A673 (cell line): Measurements from ENCODE around the gene NMNAT1. TPM values are rescaled to one million over a fixed set of nuclear protein-coding genes. Genes with fewer than 3 reads are reported as not detected.

Experiments
- Bru-seq: library from RNA; stranded (reverse); fragments of 400-500 nt; gene quantifications from one replicate; lab custom pipeline; 2021; lab: Mats Ljungman, UMichigan
- BruChase-seq, 2 experiments: library from RNA; stranded (reverse); fragments of 400-500 nt; gene quantifications; one replicate each; lab custom pipeline; 2021; lab: Mats Ljungman, UMichigan
- BruUV-seq: library from RNA; stranded (reverse); fragments of 400-500 nt; replicated peaks from 2 replicates; lab custom pipeline; 2021; lab: Mats Ljungman, UMichigan
- CTCF ChIA-PET: fragments of 300-600 bp; sonication (Branson Sonifier 250); formaldehyde crosslinking; loops from one replicate; lab custom pipeline; 2022; ENCODE audit warnings: antibody characterized with exemption; lab: Charles Lee
- POLR2A ChIA-PET: fragments of 300-600 bp; sonication (Branson Sonifier 250); formaldehyde crosslinking; loops from one replicate; lab custom pipeline; 2022; ENCODE audit warnings: antibody characterized with exemption; ENCODE audit not compliant: low non-redundant PET; lab: Charles Lee
- DNase-seq: peaks from one replicate; pipeline ENCODE4 v3.0.0-alpha.2; 2015; ENCODE audit warnings: low spot score
- H3K27ac ChIP-seq: fragments of 200-600 bp; sonication (generic); 2 replicates; pipeline ENCODE4 v1.5.1; 2016; ENCODE audit warnings: mixed run types, low read depth, mild to moderate bottlenecking, mixed read lengths, antibody characterized with exemption, low read length; ENCODE audit not compliant: poor library complexity, severe bottlenecking
- H3K27me3 ChIP-seq: fragments of 200-600 bp; sonication (generic); replicated peaks from 2 replicates; pipeline ENCODE4 v1.6.1; 2017; ENCODE audit warnings: mixed run types, low read depth, mild to moderate bottlenecking, mixed read lengths, antibody characterized with exemption, low read length; ENCODE audit not compliant: insufficient read depth, poor library complexity
- H3K36me3 ChIP-seq: fragments of 200-600 bp; sonication (generic); 2 replicates; pipeline ENCODE4 v1.6.1; 2016; ENCODE audit warnings: mixed run types, mild to moderate bottlenecking, mixed read lengths, antibody characterized with exemption, low read length; ENCODE audit not compliant: insufficient read depth, poor library complexity, severe bottlenecking
- H3K4me1 ChIP-seq: fragments of 200-600 bp; sonication (generic); 2 replicates; pipeline ENCODE4 v1.6.1; 2017; ENCODE audit warnings: mixed run types, mild to moderate bottlenecking, mixed read lengths, antibody characterized with exemption, low read length; ENCODE audit not compliant: insufficient read depth, poor library complexity, severe bottlenecking
- H3K4me3 ChIP-seq: fragments of 200-600 bp; sonication (generic); 2 replicates; pipeline ENCODE4 v1.5.1; 2016; ENCODE audit warnings: low read depth, mixed run types, mild to moderate bottlenecking, mixed read lengths, low read length; ENCODE audit not compliant: poor library complexity, severe bottlenecking
- H3K9me3 ChIP-seq: fragments of 200-600 bp; sonication (generic); 2 replicates; pipeline ENCODE4 v1.6.1; 2016; ENCODE audit warnings: mixed run types, low read depth, mild to moderate bottlenecking, mixed read lengths, antibody characterized with exemption, low read length; ENCODE audit not compliant: poor library complexity, severe bottlenecking
- EZH2 ChIP-seq: fragments of 200-600 bp; sonication (generic); IDR thresholded peaks from 2 replicates; pipeline ENCODE4 v1.6.1; 2017; ENCODE audit warnings: borderline replicate concordance, low read depth, mild to moderate bottlenecking, mixed read lengths, antibody characterized with exemption, low read length; ENCODE audit not compliant: poor library complexity, severe bottlenecking
- intact Hi-C: fragments of 100-400 bp; cut with micrococcal nuclease; formaldehyde crosslinking; loops from one replicate; pipeline ENCODE4 v1.10.0; 2022; ENCODE audit not compliant: unreplicated experiment
- long read RNA-seq: library from polyadenylated mRNA; stranded (forward); transcript quantifications from one replicate; pipeline ENCODE4 v2.0.0, GENCODE V29; 2022
- total RNA-seq: library from RNA; stranded (reverse); gene quantifications from 2 replicates; pipeline ENCODE4 v1.2.3, GENCODE V29; 2021
- TF ChIP-seq, protein P1 (sequence below): fragments of 300-800, 200-600 bp; sonication (generic); conservative IDR thresholded peaks from 2 replicates; pipeline ENCODE4 v1.5.1; 2017; ENCODE audit warnings: low read depth, mild to moderate bottlenecking, antibody characterized with exemption, low read length, moderate library complexity, mixed read lengths

NMNAT1 gene
- total RNA-seq = 4.3 and 4.5 TPM in 2 replicates
- percentile 38 among the genes with signal in this experiment for Bru-seq, nascent RNA
- BruChase-seq, experiment 1, labeled RNA remaining after a 2-hour chase = percentile 39 among the genes with signal in this experiment
- BruChase-seq, experiment 2, labeled RNA remaining after a 6-hour chase = percentile 43 among the genes with signal in this experiment
- long read RNA-seq, partial matches to known transcripts = 0 of 3 reads
- long read RNA-seq, other reads (novel, unspliced or antisense) = 1 of 3 reads

DNA sequence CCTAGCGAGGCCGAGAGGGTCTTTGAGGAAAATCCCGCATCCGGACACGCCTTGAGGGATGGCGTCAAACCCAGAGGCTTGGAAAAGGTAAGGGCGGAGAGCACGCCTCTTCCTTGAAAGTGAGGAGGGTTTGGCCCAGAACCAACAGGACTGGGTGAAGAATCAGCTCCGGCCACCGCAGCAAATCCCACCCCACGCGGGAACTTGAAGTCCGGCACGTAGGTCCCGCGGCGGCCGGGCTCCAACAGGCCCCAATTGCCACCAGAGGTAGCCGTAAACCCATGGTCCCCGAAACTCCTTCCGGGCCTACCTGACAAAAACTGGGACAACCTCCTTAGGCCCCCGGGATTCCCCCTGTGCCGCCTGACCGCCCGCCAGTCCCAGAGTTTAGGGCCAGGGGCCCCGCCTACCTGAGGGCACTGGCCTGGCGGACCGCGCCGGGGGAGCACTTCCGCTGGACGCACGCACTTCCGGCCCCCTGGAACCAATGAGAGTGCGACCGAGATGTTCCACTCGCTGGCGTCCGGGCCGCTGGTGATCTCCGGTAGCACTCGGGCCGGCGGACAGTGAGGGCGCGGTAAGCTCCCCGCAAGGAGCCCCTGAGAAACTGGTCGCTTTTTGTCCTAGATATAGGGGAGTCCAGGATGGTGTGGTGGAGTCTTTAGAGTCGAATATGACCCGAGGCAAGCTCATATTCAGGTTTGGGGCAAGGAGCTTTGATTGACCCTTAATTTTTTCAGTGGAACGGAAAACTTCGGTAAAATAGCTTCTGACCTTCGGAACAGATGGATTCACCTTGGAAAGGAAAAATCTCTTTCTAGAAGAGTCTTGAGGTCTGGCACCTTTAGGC lies at the start of gene NMNAT1, which contains the start of gene LZIC:
NMNAT1 (plus strand) TSS at position 537 of the 850 bp plus-strand sequence. CDS start 28,599 bp downstream, outside the sequence.
LZIC (minus strand) TSS at position 453 of the 850 bp plus-strand sequence. CDS start 6,772 bp downstream, outside the sequence.
- DNase-seq = peak; percentile 94
- peaks cover 4% of the 10 kb centered on the region for H3K36me3 ChIP-seq
- CTCF ChIA-PET = interaction anchor here (0.6 kb wide), 1 partner anchor 91 kb away, joined by 3 read pairs; no protein-coding TSS in a partner anchor
- H3K4me3 ChIP-seq = peak within 1 kb of the TSS; percentile 90
- peaks cover 5% of the 10 kb centered on the region for H3K4me1 ChIP-seq
- POLR2A ChIA-PET = interaction anchor here (0.5 to 0.6 kb wide), 2 partner anchors 46 to 393 kb away, joined by 3 to 4 read pairs; no protein-coding TSS in a partner anchor
- intact Hi-C loops = loop anchor here (1.0 kb wide), 1 partner anchor 68 kb away; no protein-coding TSS in a partner anchor
- peak within 1 kb of the TSS; percentile 87 for H3K27ac ChIP-seq
- no peak for TF ChIP-seq EZH2
- TF ChIP-seq, protein P1, sequence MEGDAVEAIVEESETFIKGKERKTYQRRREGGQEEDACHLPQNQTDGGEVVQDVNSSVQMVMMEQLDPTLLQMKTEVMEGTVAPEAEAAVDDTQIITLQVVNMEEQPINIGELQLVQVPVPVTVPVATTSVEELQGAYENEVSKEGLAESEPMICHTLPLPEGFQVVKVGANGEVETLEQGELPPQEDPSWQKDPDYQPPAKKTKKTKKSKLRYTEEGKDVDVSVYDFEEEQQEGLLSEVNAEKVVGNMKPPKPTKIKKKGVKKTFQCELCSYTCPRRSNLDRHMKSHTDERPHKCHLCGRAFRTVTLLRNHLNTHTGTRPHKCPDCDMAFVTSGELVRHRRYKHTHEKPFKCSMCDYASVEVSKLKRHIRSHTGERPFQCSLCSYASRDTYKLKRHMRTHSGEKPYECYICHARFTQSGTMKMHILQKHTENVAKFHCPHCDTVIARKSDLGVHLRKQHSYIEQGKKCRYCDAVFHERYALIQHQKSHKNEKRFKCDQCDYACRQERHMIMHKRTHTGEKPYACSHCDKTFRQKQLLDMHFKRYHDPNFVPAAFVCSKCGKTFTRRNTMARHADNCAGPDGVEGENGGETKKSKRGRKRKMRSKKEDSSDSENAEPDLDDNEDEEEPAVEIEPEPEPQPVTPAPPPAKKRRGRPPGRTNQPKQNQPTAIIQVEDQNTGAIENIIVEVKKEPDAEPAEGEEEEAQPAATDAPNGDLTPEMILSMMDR = no peak
- no peaks in the 10 kb centered on the region for H3K27me3 ChIP-seq
- no peaks in the 10 kb centered on the region for H3K9me3 ChIP-seq
- BruUV-seq = no TSS peak

DNA sequence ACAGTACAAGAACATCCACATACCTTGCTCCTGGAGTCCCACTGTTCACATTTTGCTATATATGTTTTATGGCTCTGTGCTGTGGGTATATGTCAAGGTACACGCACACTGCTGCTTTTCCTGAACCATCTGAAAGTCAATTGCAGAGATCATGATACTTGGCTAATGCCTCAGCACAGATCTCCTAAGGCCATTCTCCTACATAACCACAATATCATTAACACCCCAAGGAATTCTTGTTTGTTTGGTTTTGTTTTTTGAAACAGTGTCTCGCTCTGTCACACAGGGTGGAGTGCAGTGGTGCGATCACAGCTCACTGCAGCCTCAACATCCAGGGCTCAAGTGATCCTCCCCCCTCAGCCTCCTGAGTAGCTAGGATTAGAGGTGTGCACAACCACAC lies 49.2 kb upstream of the NMNAT1 start:
- Histone ChIP-seq H3K4me3 (no peak overlapping the region), H3K4me1 (peaks cover 47% of the 10 kb centered on the region), H3K27ac (peak overlapping the region; percentile 65), H3K36me3 (no peaks in the 10 kb centered on the region), H3K9me3 (no peaks in the 10 kb centered on the region), H3K27me3 (no peaks in the 10 kb centered on the region)
- CTCF ChIA-PET = interaction anchor here (0.7 to 0.8 kb wide), 2 partner anchors 16 to 44 kb away, joined by 6 read pairs; no protein-coding TSS in a partner anchor
- no peak for DNase-seq
- POLR2A ChIA-PET = interaction anchor here (0.6 kb wide), 1 partner anchor 85 kb away, joined by 20 read pairs; no protein-coding TSS in a partner anchor
- no peak for TF ChIP-seq EZH2
- TF ChIP-seq, protein P1 = no peak
- no TSS peak for BruUV-seq
- intact Hi-C loops = no loop called here
